ENCODE results near the gene NKAIN4.

The NKAIN4 gene

GRCh38 chr20:63240004-63240403, 14.3 kb downstream of the NKAIN4 start:
- no peak for DNase-seq (ENCODE audit: insufficient read length, low spot score)
- FAIRE-seq: no peak

- no peak for FAIRE-seq
- no peak for DNase-seq (ENCODE audit: insufficient read length, low spot score)
These were observed 14.8 kb downstream of the NKAIN4 start for GRCh38 chr20:63239431-63239830.

GRCh38 chr20:63238514-63239125, 15.6 kb downstream of the NKAIN4 start:
- FAIRE-seq (peak; percentile 88), DNase-seq (ENCODE audit: insufficient read length, low spot score) (no peak)

- DNase-seq (ENCODE audit: insufficient read length, low spot score) (no peak), FAIRE-seq (no peak)
These were observed 16.2 kb downstream of the NKAIN4 start for GRCh38 chr20:63238031-63238430.

GRCh38 chr20:63236116-63236837, 18.0 kb downstream of the NKAIN4 start:
- DNase-seq (ENCODE audit: insufficient read length, low spot score) (no peak), FAIRE-seq (peak; percentile 67)

- FAIRE-seq (peak; percentile 75), DNase-seq (ENCODE audit: insufficient read length, low spot score) (no peak)
These were observed 18.8 kb downstream of the NKAIN4 start, which contains the start of gene BIRC7 for GRCh38 chr20:63235399-63235983. Gene BIRC7, plus strand, starts transcription at chr20:63235905. Its CDS starts 192 bp downstream, at chr20:63236097.

GRCh38 chr20:63234693-63235398, 19.4 kb downstream of the NKAIN4 start:
- DNase-seq (ENCODE audit: insufficient read length, low spot score): no peak
- FAIRE-seq: peak; percentile 70

- DNase-seq (ENCODE audit: insufficient read length, low spot score) (no peak), FAIRE-seq (peak; percentile 66)
These were observed 20.3 kb downstream of the NKAIN4 start for GRCh38 chr20:63233924-63234323.

- DNase-seq (ENCODE audit: insufficient read length, low spot score) (no peak), FAIRE-seq (no peak)
These were observed 21.3 kb downstream of the NKAIN4 start for GRCh38 chr20:63233061-63233344.

GRCh38 chr20:63232235-63233060, 21.8 kb downstream of the NKAIN4 start:
- DNase-seq (ENCODE audit: insufficient read length, low spot score) (peak; percentile 76), FAIRE-seq (peak; percentile 88)

GRCh38 chr20:63230800-63231268, 23.4 kb downstream of the NKAIN4 start:
- no peak for DNase-seq (ENCODE audit: insufficient read length, low spot score)
- peak; percentile 52 for FAIRE-seq

GRCh38 chr20:63228806-63229205, 25.5 kb downstream of the NKAIN4 start:
- DNase-seq (ENCODE audit: insufficient read length, low spot score) (no peak), FAIRE-seq (no peak)

GRCh38 chr20:63227260-63227659, 27.0 kb downstream of the NKAIN4 start:
- no peak for DNase-seq (ENCODE audit: insufficient read length, low spot score)
- no peak for FAIRE-seq

GRCh38 chr20:63226042-63226943, 28.0 kb downstream of the NKAIN4 start:
- no peak for FAIRE-seq
- DNase-seq (ENCODE audit: insufficient read length, low spot score): no peak

GRCh38 chr20:63225082-63225454, 29.2 kb downstream of the NKAIN4 start:
- FAIRE-seq (no peak), DNase-seq (ENCODE audit: insufficient read length, low spot score) (no peak)

- DNase-seq (ENCODE audit: insufficient read length, low spot score) (peak; percentile 50), FAIRE-seq (no peak)
These were observed 29.7 kb downstream of the NKAIN4 start for GRCh38 chr20:63224412-63225081.

GRCh38 chr20:63223826-63224207, 30.4 kb downstream of the NKAIN4 start:
- FAIRE-seq (peak; percentile 38), DNase-seq (ENCODE audit: insufficient read length, low spot score) (no peak)

GRCh38 chr20:63223121-63223825, 31.0 kb downstream of the NKAIN4 start:
- peak; percentile 44 for FAIRE-seq

More at GRCh38 chr20:63223121-63223825, 31.0 kb downstream of the NKAIN4 start:
- DNase-seq (ENCODE audit: insufficient read length, low spot score): peak; percentile 70

All from HTR-8/SVneo (cell line).